ENCODE results near the gene RNF151.

Gene RNF151

DNA sequence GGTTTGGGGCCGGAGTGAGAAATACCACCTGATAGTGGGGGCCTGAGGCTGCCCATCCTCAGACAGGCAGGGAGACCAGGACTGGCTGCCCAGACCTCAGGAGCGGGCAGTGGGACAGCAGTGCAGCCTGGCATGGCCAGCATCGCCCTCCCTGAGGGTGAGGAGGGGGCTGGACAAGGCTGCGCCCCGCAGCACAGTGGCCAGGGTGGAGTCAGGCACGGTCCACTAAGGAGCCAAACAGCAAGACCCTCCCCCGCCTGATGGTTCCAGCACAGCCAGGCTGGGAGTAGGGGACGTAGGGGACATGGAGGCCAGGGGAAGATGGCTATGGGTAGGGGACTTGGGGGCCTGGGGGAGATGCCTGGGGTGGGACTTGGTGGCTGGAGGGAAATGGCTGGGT lies 39.7 kb downstream of the RNF151 start:
- H3K9me3 ChIP-seq (ENCODE audit: insufficient read depth, low read length), result no peaks in the 10 kb centered on the region
- H3K9me2 ChIP-seq (replicated peaks; ENCODE audit: insufficient read depth, low read length), result no peaks in the 10 kb centered on the region
- no peaks in the 10 kb centered on the region for H3K36me3 ChIP-seq (ENCODE audit: low read length)
- H3K4me2 ChIP-seq (ENCODE audit: low read depth, low read length, poor library complexity, severe bottlenecking), result no peak overlapping the region
- H2AFZ ChIP-seq (ENCODE audit: low read depth, low read length, severe bottlenecking), result no peak overlapping the region
- no peak overlapping the region for H3K4me3 ChIP-seq (ENCODE audit: insufficient read depth, low read length, poor library complexity, severe bottlenecking)
- 0 out of 2 replicates have a peak, but pooled peaks cover 3% of the 10 kb centered on the region for H3F3A ChIP-seq (ENCODE audit: insufficient read depth)
- H3K9ac ChIP-seq (ENCODE audit: low read length), result no peak overlapping the region
- H3K79me2 ChIP-seq (ENCODE audit: insufficient read depth, low read length), result peaks cover 61% of the 10 kb centered on the region
- no peak overlapping the region for H3K27ac ChIP-seq (ENCODE audit: low read depth, low read length)
- H4K20me1 ChIP-seq (ENCODE audit: low read depth, low read length), result no peaks in the 10 kb centered on the region; the same call in 1 of the 2 replicates
- TF ChIP-seq EZH2phosphoT487 (conservative IDR thresholded peaks at IDR 0.05; ENCODE audit: low read length) (no peak), CTCF (IDR thresholded peaks at IDR 0.05; ENCODE audit: insufficient read depth, low read length, poor library complexity, severe bottlenecking) (no peak)
- H3K27me3 ChIP-seq (ENCODE audit: low read length), result no peaks in the 10 kb centered on the region

DNA sequence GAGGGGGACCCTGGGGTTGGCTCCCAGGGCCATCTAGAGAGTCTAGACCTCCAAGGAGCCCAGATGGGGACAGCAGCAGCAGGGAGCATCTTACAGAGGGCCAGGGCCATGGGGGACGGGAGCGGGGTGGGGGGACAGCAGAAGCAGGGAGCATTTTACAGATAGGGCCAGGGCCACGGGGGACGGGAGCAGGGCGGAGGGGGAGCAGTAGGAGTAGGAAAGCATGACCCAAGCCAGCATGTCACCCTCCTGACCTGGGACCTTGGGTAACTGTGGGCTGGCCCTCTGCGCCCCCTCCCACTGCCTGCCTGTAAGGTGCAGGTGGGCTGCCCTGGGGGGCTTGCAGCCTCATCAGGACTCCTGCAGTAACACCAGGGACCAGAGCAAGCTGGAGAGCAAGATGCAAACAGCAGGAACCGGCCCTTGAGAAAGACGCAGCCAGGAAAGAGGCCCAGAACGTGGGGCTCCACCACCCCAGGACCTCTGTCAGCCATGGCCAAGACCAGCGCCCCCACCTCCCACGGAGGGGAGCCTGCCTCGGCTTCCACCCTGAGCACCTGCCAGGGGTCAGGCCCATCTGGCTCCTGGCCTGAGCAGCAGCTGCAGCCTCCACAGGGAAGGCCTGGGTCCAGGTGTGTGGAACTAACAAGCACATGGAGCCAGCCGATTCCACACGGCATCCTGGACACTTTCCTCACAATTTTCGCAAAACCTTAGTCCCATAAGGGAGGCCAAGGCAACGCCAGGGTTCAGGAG lies 40.6 kb downstream of the RNF151 start:
- Histone ChIP-seq H3K27me3 (ENCODE audit: low read length) (no peaks in the 10 kb centered on the region), H3K36me3 (ENCODE audit: low read length) (no peaks in the 10 kb centered on the region), H4K20me1 (ENCODE audit: low read depth, low read length) (no peaks in the 10 kb centered on the region; the same call in 1 of the 2 replicates), H3K79me2 (ENCODE audit: insufficient read depth, low read length) (peaks cover 61% of the 10 kb centered on the region), H3F3A (ENCODE audit: insufficient read depth) (0 out of 2 replicates have a peak, but pooled peaks cover 3% of the 10 kb centered on the region), H3K9me2 (replicated peaks; ENCODE audit: insufficient read depth, low read length) (no peaks in the 10 kb centered on the region), H2AFZ (ENCODE audit: low read depth, low read length, severe bottlenecking) (no peak overlapping the region), H3K4me2 (ENCODE audit: low read depth, low read length, poor library complexity, severe bottlenecking) (peak overlapping the region; percentile 92), H3K9ac (ENCODE audit: low read length) (peak overlapping the region; percentile 76), H3K4me3 (ENCODE audit: insufficient read depth, low read length, poor library complexity, severe bottlenecking) (peak overlapping the region; percentile 83), H3K27ac (ENCODE audit: low read depth, low read length) (0 out of 2 replicates have a peak overlapping the region, but pooled peaks have one; percentile 54), H3K9me3 (ENCODE audit: insufficient read depth, low read length) (no peaks in the 10 kb centered on the region)
- TF ChIP-seq EZH2phosphoT487 (conservative IDR thresholded peaks at IDR 0.05; ENCODE audit: low read length), result no peak
- no peak for TF ChIP-seq CTCF (IDR thresholded peaks at IDR 0.05; ENCODE audit: insufficient read depth, low read length, poor library complexity, severe bottlenecking)

- peak overlapping the region; percentile 83 for H3K4me3 ChIP-seq (ENCODE audit: insufficient read depth, low read length, poor library complexity, severe bottlenecking)
- H3K9me2 ChIP-seq (replicated peaks; ENCODE audit: insufficient read depth, low read length), result no peaks in the 10 kb centered on the region
- H2AFZ ChIP-seq (ENCODE audit: low read depth, low read length, severe bottlenecking), result no peak overlapping the region
- H3F3A ChIP-seq (ENCODE audit: insufficient read depth), result 0 out of 2 replicates have a peak, but pooled peaks cover 3% of the 10 kb centered on the region
- H3K36me3 ChIP-seq (ENCODE audit: low read length), result no peaks in the 10 kb centered on the region
- no peaks in the 10 kb centered on the region for H3K27me3 ChIP-seq (ENCODE audit: low read length)
- peaks cover 61% of the 10 kb centered on the region for H3K79me2 ChIP-seq (ENCODE audit: insufficient read depth, low read length)
- H3K9ac ChIP-seq (ENCODE audit: low read length), result peak overlapping the region; percentile 76
- H4K20me1 ChIP-seq (ENCODE audit: low read depth, low read length), result no peaks in the 10 kb centered on the region; the same call in 1 of the 2 replicates
- peak overlapping the region; percentile 92 for H3K4me2 ChIP-seq (ENCODE audit: low read depth, low read length, poor library complexity, severe bottlenecking)
- TF ChIP-seq EZH2phosphoT487 (conservative IDR thresholded peaks at IDR 0.05; ENCODE audit: low read length) (no peak), CTCF (IDR thresholded peaks at IDR 0.05; ENCODE audit: insufficient read depth, low read length, poor library complexity, severe bottlenecking) (no peak)
- H3K9me3 ChIP-seq (ENCODE audit: insufficient read depth, low read length), result no peaks in the 10 kb centered on the region
- H3K27ac ChIP-seq (ENCODE audit: low read depth, low read length), result peak overlapping the region; percentile 54
Measured at GRCh38 chr16:2008009-2008526, 41.4 kb downstream of the RNF151 start.

Measured in SU-DHL-6 (cell line).